ENCODE data around the gene RAI1. TPM values are rescaled to one million over a fixed set of nuclear protein-coding genes. Genes with fewer than 3 reads are reported as not detected.

RAI1 gene
- total RNA-seq, 1 donor from 2014 or later = 39.1 TPM

GRCh38 chr17:17647524-17648178 is 33.6 kb upstream of the RAI1 start:
- Mint-ChIP-seq H3K36me3 (ENCODE audit: low read depth, unreplicated experiment) (no peaks in the 10 kb centered on the region), H3K27me3 (ENCODE audit: low read depth, unreplicated experiment) (peaks cover 17% of the 10 kb centered on the region), H3K27ac (ENCODE audit: unreplicated experiment) (no peak overlapping the region), H3K9me3 (ENCODE audit: unreplicated experiment) (peaks cover 10% of the 10 kb centered on the region), H3K4me3 (ENCODE audit: unreplicated experiment) (no peak overlapping the region), H3K4me1 (ENCODE audit: low read depth, unreplicated experiment) (peaks cover 3% of the 10 kb centered on the region)
- Histone ChIP-seq H4K20me1 (ENCODE audit: insufficient read depth, low read length) (no peaks in the 10 kb centered on the region), H3K27ac (ENCODE audit: low read depth, low read length) (no peak overlapping the region), H2AFZ (ENCODE audit: low read depth, low read length) (no peak overlapping the region), H3K4me1 (ENCODE audit: insufficient read depth, low read length) (no peaks in the 10 kb centered on the region), H3K4me2 (ENCODE audit: low read length) (no peak overlapping the region), H3K79me2 (ENCODE audit: insufficient read depth, low read length) (no peaks in the 10 kb centered on the region), H3K4me3 (ENCODE audit: insufficient read depth, low read depth, low read length) (no peak overlapping the region), H3K36me3 (ENCODE audit: insufficient read depth, low read length) (no peaks in the 10 kb centered on the region), H3K27me3 (ENCODE audit: insufficient read depth, low read length) (peaks cover 2% of the 10 kb centered on the region), H3K9me3 (ENCODE audit: insufficient read depth, low read depth, low read length) (peaks cover 5% of the 10 kb centered on the region), H3K9ac (ENCODE audit: low read length) (no peak overlapping the region)
- FAIRE-seq = no peak
- no peak for DNase-seq (ENCODE audit: low read depth)
- TF ChIP-seq, protein P1, sequence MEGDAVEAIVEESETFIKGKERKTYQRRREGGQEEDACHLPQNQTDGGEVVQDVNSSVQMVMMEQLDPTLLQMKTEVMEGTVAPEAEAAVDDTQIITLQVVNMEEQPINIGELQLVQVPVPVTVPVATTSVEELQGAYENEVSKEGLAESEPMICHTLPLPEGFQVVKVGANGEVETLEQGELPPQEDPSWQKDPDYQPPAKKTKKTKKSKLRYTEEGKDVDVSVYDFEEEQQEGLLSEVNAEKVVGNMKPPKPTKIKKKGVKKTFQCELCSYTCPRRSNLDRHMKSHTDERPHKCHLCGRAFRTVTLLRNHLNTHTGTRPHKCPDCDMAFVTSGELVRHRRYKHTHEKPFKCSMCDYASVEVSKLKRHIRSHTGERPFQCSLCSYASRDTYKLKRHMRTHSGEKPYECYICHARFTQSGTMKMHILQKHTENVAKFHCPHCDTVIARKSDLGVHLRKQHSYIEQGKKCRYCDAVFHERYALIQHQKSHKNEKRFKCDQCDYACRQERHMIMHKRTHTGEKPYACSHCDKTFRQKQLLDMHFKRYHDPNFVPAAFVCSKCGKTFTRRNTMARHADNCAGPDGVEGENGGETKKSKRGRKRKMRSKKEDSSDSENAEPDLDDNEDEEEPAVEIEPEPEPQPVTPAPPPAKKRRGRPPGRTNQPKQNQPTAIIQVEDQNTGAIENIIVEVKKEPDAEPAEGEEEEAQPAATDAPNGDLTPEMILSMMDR (IDR thresholded peaks at IDR 0.05; ENCODE audit: insufficient read depth, low read depth, low read length) = no peak
- TF ChIP-seq EZH2 (IDR thresholded peaks at IDR 0.05; ENCODE audit: insufficient read depth, low read length) = no peak

GRCh38 chr17:17648762-17649161 is 32.5 kb upstream of the RAI1 start:
- peaks cover 10% of the 10 kb centered on the region for H3K9me3 Mint-ChIP-seq (ENCODE audit: unreplicated experiment)

More at GRCh38 chr17:17648762-17649161, 32.5 kb upstream of the RAI1 start:
- peaks cover 19% of the 10 kb centered on the region for H3K27me3 Mint-ChIP-seq (ENCODE audit: low read depth, unreplicated experiment)
- H3K4me2 ChIP-seq (ENCODE audit: low read length) = no peak overlapping the region
- H3K9me3 ChIP-seq (ENCODE audit: insufficient read depth, low read depth, low read length) = peaks cover 5% of the 10 kb centered on the region
- H3K27me3 ChIP-seq (ENCODE audit: insufficient read depth, low read length) = peaks cover 2% of the 10 kb centered on the region
- no peak overlapping the region for H3K4me3 Mint-ChIP-seq (ENCODE audit: unreplicated experiment)
- DNase-seq (ENCODE audit: low read depth) = no peak
- H3K9ac ChIP-seq (ENCODE audit: low read length) = no peak overlapping the region
- no peak for FAIRE-seq
- no peak overlapping the region for H3K4me3 ChIP-seq (ENCODE audit: insufficient read depth, low read depth, low read length)
- no peaks in the 10 kb centered on the region for H3K4me1 ChIP-seq (ENCODE audit: insufficient read depth, low read length)
- no peak overlapping the region for H2AFZ ChIP-seq (ENCODE audit: low read depth, low read length)
- H3K36me3 ChIP-seq (ENCODE audit: insufficient read depth, low read length) = no peaks in the 10 kb centered on the region
- H3K79me2 ChIP-seq (ENCODE audit: insufficient read depth, low read length) = no peaks in the 10 kb centered on the region
- H3K4me1 Mint-ChIP-seq (ENCODE audit: low read depth, unreplicated experiment) = peaks cover 3% of the 10 kb centered on the region
- TF ChIP-seq, protein P1 (IDR thresholded peaks at IDR 0.05; ENCODE audit: insufficient read depth, low read depth, low read length) = no peak
- no peak for TF ChIP-seq EZH2 (IDR thresholded peaks at IDR 0.05; ENCODE audit: insufficient read depth, low read length)
- no peak overlapping the region for H3K27ac ChIP-seq (ENCODE audit: low read depth, low read length)
- no peak overlapping the region for H3K27ac Mint-ChIP-seq (ENCODE audit: unreplicated experiment)
- no peaks in the 10 kb centered on the region for H3K36me3 Mint-ChIP-seq (ENCODE audit: low read depth, unreplicated experiment)
- no peaks in the 10 kb centered on the region for H4K20me1 ChIP-seq (ENCODE audit: insufficient read depth, low read length)
